Smooth muscle cell of the umbilical artery (primary cell): Measurements from ENCODE around the gene NINJ2. TPM values are rescaled to one million over a fixed set of nuclear protein-coding genes. Genes with fewer than 3 reads are reported as not detected.

Experiments used
- total RNA-seq: library from RNA; depleted of rRNA; stranded (reverse); fragments of >200 nt; gene quantifications from 2 replicates; pipeline ENCODE4 v1.2.3, GENCODE V29; 2014

The NINJ2 gene
- not detected in 2 replicates for total RNA-seq

DNA sequence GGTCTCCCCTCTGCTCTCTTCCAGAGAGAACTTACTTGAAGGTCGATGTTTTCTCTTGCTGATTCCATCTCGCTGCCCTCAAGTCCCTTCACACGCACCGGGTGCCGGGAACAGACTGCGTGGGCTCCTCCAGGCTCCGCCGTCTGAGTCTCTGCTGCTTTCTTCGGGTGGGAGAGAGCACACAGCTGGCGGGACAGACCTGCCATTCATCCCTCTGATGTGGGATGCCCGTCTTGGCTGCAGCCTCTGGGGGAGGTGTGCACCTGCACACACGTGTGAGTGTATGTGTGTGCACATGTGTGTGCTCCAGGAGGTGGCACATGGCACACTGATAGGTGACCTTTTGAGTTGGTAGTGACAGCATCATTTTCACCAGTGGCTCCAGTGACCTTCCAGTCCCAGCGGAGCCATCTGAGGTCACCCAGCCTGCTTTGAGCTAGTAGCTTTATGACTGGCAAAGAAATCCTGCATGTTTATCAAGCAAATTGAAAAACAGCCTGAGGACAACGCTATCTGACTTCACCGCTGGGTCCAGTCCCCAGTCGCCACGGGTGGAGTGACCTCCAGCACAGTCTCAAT lies at the start of gene NINJ2:
NINJ2 (minus strand) TSS at position 153 of the 579 bp plus-strand sequence; CDS start at position 68, 85 bp downstream.

Other genes with a start within 250 kb of the NINJ2 start
- gene B4GALNT3, start 203.5 kb downstream of the NINJ2 start, total RNA-seq: 0.23 TPM in 1 of 2 replicates, not detected in the other
- gene WNK1, start 89.1 kb upstream of the NINJ2 start, total RNA-seq: 75.7 and 139 TPM in 2 replicates